Breast epithelium (tissue), 4 donors: ENCODE results near the gene DUSP9. TPM values are rescaled to one million over a fixed set of nuclear protein-coding genes. Genes with fewer than 3 reads are reported as not detected.
"Not testable (repeated sequence)": the region's sequence is repeated elsewhere in the genome, so short reads cannot be mapped to it uniquely, and the experiment has no call there.

ENCODE experiments used
- DNase-seq, 2 donors: peaks; one replicate each; pipeline ENCODE4 v3.0.0-alpha.2; 2019; ENCODE audit warnings: low spot score in 2 of 2
- H3K27ac ChIP-seq, 2 donors: fragments of 200-600 bp; sonication (generic) in 1 of 2; one replicate each; pipeline ENCODE4 v1.5.1; 2016 to 2019; ENCODE audit warnings: mild to moderate bottlenecking in 1 of 2
- H3K27me3 ChIP-seq, 2 donors: fragments of 200-600 bp; sonication (generic) in 1 of 2; one replicate each; pipeline versions ENCODE4 v1.5.1 to v1.6.0; 2017 to 2019; ENCODE audit warnings: control low read depth in 1 of 2, mild to moderate bottlenecking in 1 of 2
- H3K36me3 ChIP-seq: fragments of 200-600 bp; one replicate; pipeline ENCODE4 v1.5.1; 2019
- H3K4me1 ChIP-seq, 2 donors: fragments of 200-600 bp; sonication (generic); one replicate each; pipeline ENCODE4 v1.5.1; 2016 to 2019; ENCODE audit warnings: control low read depth in 1 of 2
- H3K4me3 ChIP-seq, 3 donors: fragments of 200-600 bp; sonication (generic); 1 replicate in 2 of 3; 2 replicates in 1 of 3; pipeline ENCODE4 v1.5.1; 2016 to 2019; ENCODE audit warnings: mild to moderate bottlenecking in 3 of 3, moderate library complexity in 2 of 3
- H3K9me3 ChIP-seq, 2 donors: fragments of 200-600 bp; sonication (generic) in 1 of 2; one replicate each; pipeline ENCODE4 v1.5.1; 2016 to 2019; ENCODE audit warnings: control low read depth in 1 of 2
- CTCF ChIP-seq, 3 donors: fragments of 450-650 bp; IDR thresholded peaks; one replicate each; pipeline ENCODE4 v1.5.1; 2016 to 2017; ENCODE audit warnings: antibody characterized with exemption in 3 of 3, mild to moderate bottlenecking in 3 of 3, moderate library complexity in 3 of 3
- POLR2A ChIP-seq: fragments of 450-650 bp; IDR thresholded peaks from one replicate; pipeline ENCODE4 v1.6.1; 2016; ENCODE audit warnings: antibody characterized with exemption, mild to moderate bottlenecking, moderate library complexity
- POLR2AphosphoS5 ChIP-seq, 3 donors: sonication (generic); formaldehyde crosslinking; IDR thresholded peaks; one replicate each; pipeline ENCODE4 v1.6.1; 2017; ENCODE audit warnings: antibody characterized with exemption in 3 of 3
- intact Hi-C: fragments of 100-400 bp; cut with DNase I; formaldehyde crosslinking; loops from one replicate; pipeline ENCODE4 v1.15.1; 2023; ENCODE audit warnings: low total_unique reads
- total RNA-seq, 3 donors: library from RNA; depleted of rRNA; stranded (reverse); fragments of >200 nt; gene quantifications; one replicate each; pipeline ENCODE4 v1.1.0, GENCODE V29; 2016

DUSP9 gene
- total RNA-seq, 3 donors from 2014 or later = 0.33 to 0.73 TPM; not detected in 1

GRCh38 chrX:153697924-153698865 lies 51.2 kb downstream of the DUSP9 start:
- intact Hi-C loops = no loop called here
- no peak overlapping the region for H3K27ac ChIP-seq
- no peaks in the 10 kb centered on the region for H3K36me3 ChIP-seq
- no peaks in the 10 kb centered on the region for H3K4me1 ChIP-seq
- no peak for TF ChIP-seq POLR2A
- TF ChIP-seq CTCF (IDR thresholded peaks at IDR 0.05) = no peak
- TF ChIP-seq POLR2AphosphoS5 (IDR thresholded peaks at IDR 0.05) = no peak
- peaks cover 2 to 28% of the 10 kb centered on the region in 2 donors for H3K27me3 ChIP-seq
- no peak for DNase-seq
- no peaks in the 10 kb centered on the region for H3K9me3 ChIP-seq
- no peak overlapping the region for H3K4me3 ChIP-seq

GRCh38 chrX:153699210-153699783 lies 52.3 kb downstream of the DUSP9 start:
- intact Hi-C loops, H3K4me3 ChIP-seq, H3K4me1 ChIP-seq, H3K36me3 ChIP-seq, DNase-seq, H3K9me3 ChIP-seq: not testable (repeated sequence)
- Histone ChIP-seq H3K27me3 (peaks cover 3 to 23% of the 10 kb centered on the region in 2 donors), H3K27ac (peak overlapping the region in 1 of 2 donors; percentile 58)

- H3K36me3 ChIP-seq, intact Hi-C loops, DNase-seq, H3K4me3 ChIP-seq, H3K4me1 ChIP-seq, H3K9me3 ChIP-seq: not testable (repeated sequence)
- Histone ChIP-seq H3K27ac (peak overlapping the region; percentile 25 to 58), H3K27me3 (peaks cover 3 to 23% of the 10 kb centered on the region in 2 donors)
Observed at GRCh38 chrX:153699784-153700371, 52.9 kb downstream of the DUSP9 start.

- peak overlapping the region; percentile 25 to 58 for H3K27ac ChIP-seq
- intact Hi-C loops = no loop called here
- no peaks in the 10 kb centered on the region for H3K9me3 ChIP-seq
- no peak overlapping the region for H3K4me3 ChIP-seq
- DNase-seq = no peak
- H3K36me3 ChIP-seq = no peaks in the 10 kb centered on the region
- no peaks in the 10 kb centered on the region for H3K4me1 ChIP-seq
- TF ChIP-seq POLR2AphosphoS5 (IDR thresholded peaks at IDR 0.05) (no peak), CTCF (IDR thresholded peaks at IDR 0.05) (no peak), POLR2A (no peak)
- H3K27me3 ChIP-seq = peaks cover 3 to 23% of the 10 kb centered on the region in 2 donors
Observed at GRCh38 chrX:153700376-153700945, 53.5 kb downstream of the DUSP9 start.

Other genes starting within 250 kb of the DUSP9 start
- not detected for gene PNMA6E, start 245.9 kb upstream of the DUSP9 start, total RNA-seq
- gene ZFP92, start 235.7 kb upstream of the DUSP9 start, total RNA-seq = 1 to 10 TPM in 2 of 3 donors, under 1 TPM in 1; 0.29 to 1.6 (median 1.3) TPM
- gene TREX2, start 201.1 kb upstream of the DUSP9 start, total RNA-seq = 1 to 10 TPM; 1.0 to 4.3 (median 1.9) TPM
- 10 to 100 TPM; 19.0 to 26.2 (median 21.9) TPM for gene HAUS7, start 176.6 kb upstream of the DUSP9 start, total RNA-seq
- 10 to 100 TPM in 2 of 3 donors, 1 to 10 TPM in 1; 9.7 to 21.3 (median 11.0) TPM for gene BGN, start 152.2 kb upstream of the DUSP9 start, total RNA-seq
- not detected for gene ATP2B3, start 129.6 kb upstream of the DUSP9 start, total RNA-seq
- gene CCNQ, start 48.1 kb upstream of the DUSP9 start, total RNA-seq = 10 to 100 TPM; 23.9 to 42.6 (median 39.7) TPM
- gene PNCK, start 26.6 kb downstream of the DUSP9 start, total RNA-seq = 1 to 10 TPM in 1 of 3 donors, under 1 TPM in 2; 0.48 to 1.3 (median 0.73) TPM
- 10 to 100 TPM in 2 of 3 donors, 1 to 10 TPM in 1; 7.6 to 40.8 (median 18.4) TPM for gene SLC6A8, start 40.7 kb downstream of the DUSP9 start, total RNA-seq
- gene BCAP31, start 77.2 kb downstream of the DUSP9 start, total RNA-seq = 100 to 1,000 TPM; 120 to 245 (median 129) TPM
- gene ABCD1, start 77.7 kb downstream of the DUSP9 start, total RNA-seq = 10 to 100 TPM; 10.2 to 27.8 (median 10.5) TPM
- 10 to 100 TPM; 12.3 to 17.9 (median 13.4) TPM for gene PLXNB3, start 117.0 kb downstream of the DUSP9 start, total RNA-seq
- 1 to 10 TPM in 2 of 3 donors, under 1 TPM in 1; 0.33 to 1.5 (median 1.3) TPM for gene SRPK3, start 133.8 kb downstream of the DUSP9 start, total RNA-seq
- 10 to 100 TPM; 75.4 to 91.5 (median 76.5) TPM for gene IDH3G, start 147.2 kb downstream of the DUSP9 start, total RNA-seq
- gene SSR4, start 147.5 kb downstream of the DUSP9 start, total RNA-seq = 100 to 1,000 TPM; 112 to 252 (median 182) TPM
- gene PDZD4, start 183.3 kb downstream of the DUSP9 start, total RNA-seq = 1 to 10 TPM in 2 of 3 donors, under 1 TPM in 1; 0.80 to 5.6 (median 2.9) TPM
- 1 to 10 TPM in 1 of 3 donors, under 1 TPM in 2; 0.29 to 1.8 (median 0.66) TPM for gene L1CAM, start 239.0 kb downstream of the DUSP9 start, total RNA-seq